ENCODE results near the gene ZSWIM8.

DNA sequence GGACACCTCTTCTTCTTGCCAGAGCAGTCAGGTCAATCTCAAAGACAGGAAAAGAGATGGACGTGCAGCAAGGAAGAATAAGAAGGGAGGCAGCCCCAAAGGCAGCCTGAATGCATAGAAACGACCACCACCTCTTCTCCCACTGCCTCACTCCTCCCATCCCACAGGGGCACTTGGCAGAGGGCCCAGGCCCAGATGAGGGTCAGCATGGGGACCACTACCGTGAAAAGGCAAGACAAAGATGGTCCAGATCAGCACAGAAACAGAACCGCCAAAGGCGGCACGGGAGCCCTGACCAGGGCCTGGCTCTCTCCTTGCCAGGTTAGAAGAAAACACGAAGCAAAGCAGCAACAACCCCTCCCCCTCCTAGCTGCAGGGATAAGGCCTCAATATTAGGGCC, 27.9 kb downstream of the ZSWIM8 start:
- TF ChIP-seq POLR2A (IDR thresholded peaks at IDR 0.05; ENCODE audit: low read depth, low read length) (no peak), POLR2AphosphoS5 (IDR thresholded peaks at IDR 0.05; ENCODE audit: low read depth, low read length) (no peak), TAF1 (IDR thresholded peaks at IDR 0.05; ENCODE audit: low read depth, low read length) (no peak), SPI1 (IDR thresholded peaks at IDR 0.05; ENCODE audit: low read depth, low read length) (no peak)

Measured in GM12891 (cell line).